ENCODE results near the gene IP6K1. TPM values are rescaled to one million over a fixed set of nuclear protein-coding genes. Genes with fewer than 3 reads are reported as not detected.

IP6K1 gene
- total RNA-seq, 1 experiment from 2014 or later = 32.2 TPM

DNA sequence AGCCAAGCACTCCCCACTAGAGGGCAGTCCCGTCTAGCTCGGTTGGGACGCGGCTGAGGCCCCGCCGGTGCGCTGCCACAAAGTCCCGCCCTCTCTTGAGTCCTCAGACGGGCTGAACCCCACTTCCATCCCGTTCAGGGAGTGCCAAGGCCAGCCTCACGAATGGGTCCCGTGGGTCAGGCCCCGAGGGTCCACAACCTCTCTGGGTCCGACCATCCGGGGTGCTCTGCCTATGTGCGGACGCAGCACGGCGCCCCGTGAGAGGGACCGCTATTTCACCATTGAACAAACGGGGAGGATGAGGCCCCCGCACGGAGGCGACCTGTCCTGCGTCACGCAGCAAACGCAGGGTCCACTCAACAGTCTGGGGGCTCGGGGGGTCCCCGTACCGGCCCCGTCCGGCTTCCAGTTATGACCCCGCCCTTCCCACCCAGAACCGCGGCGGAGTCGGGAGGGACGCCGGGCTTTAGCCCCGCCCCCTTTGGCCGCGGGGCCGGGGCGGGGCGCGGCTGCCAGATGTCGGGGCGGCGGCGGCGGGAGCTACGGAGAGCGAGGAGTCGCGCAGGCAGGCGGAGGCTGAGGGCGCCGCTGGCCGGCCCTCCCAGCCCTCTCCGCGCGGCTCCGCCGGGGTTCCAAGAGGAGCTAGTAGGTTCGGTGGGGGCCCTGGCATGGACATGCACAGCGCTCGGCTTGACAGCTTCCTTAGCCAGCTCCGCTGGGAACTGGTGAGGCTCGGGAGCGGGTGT lies 16.6 kb upstream of the IP6K1 start, which contains the start of gene INKA1 (continued):
- TF ChIP-seq, protein P1, sequence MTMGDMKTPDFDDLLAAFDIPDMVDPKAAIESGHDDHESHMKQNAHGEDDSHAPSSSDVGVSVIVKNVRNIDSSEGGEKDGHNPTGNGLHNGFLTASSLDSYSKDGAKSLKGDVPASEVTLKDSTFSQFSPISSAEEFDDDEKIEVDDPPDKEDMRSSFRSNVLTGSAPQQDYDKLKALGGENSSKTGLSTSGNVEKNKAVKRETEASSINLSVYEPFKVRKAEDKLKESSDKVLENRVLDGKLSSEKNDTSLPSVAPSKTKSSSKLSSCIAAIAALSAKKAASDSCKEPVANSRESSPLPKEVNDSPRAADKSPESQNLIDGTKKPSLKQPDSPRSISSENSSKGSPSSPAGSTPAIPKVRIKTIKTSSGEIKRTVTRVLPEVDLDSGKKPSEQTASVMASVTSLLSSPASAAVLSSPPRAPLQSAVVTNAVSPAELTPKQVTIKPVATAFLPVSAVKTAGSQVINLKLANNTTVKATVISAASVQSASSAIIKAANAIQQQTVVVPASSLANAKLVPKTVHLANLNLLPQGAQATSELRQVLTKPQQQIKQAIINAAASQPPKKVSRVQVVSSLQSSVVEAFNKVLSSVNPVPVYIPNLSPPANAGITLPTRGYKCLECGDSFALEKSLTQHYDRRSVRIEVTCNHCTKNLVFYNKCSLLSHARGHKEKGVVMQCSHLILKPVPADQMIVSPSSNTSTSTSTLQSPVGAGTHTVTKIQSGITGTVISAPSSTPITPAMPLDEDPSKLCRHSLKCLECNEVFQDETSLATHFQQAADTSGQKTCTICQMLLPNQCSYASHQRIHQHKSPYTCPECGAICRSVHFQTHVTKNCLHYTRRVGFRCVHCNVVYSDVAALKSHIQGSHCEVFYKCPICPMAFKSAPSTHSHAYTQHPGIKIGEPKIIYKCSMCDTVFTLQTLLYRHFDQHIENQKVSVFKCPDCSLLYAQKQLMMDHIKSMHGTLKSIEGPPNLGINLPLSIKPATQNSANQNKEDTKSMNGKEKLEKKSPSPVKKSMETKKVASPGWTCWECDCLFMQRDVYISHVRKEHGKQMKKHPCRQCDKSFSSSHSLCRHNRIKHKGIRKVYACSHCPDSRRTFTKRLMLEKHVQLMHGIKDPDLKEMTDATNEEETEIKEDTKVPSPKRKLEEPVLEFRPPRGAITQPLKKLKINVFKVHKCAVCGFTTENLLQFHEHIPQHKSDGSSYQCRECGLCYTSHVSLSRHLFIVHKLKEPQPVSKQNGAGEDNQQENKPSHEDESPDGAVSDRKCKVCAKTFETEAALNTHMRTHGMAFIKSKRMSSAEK (CRISPR knock-in tag; IDR thresholded peaks at IDR 0.05; ENCODE audit: borderline replicate concordance) = no peak
- TF ChIP-seq, protein P2, sequence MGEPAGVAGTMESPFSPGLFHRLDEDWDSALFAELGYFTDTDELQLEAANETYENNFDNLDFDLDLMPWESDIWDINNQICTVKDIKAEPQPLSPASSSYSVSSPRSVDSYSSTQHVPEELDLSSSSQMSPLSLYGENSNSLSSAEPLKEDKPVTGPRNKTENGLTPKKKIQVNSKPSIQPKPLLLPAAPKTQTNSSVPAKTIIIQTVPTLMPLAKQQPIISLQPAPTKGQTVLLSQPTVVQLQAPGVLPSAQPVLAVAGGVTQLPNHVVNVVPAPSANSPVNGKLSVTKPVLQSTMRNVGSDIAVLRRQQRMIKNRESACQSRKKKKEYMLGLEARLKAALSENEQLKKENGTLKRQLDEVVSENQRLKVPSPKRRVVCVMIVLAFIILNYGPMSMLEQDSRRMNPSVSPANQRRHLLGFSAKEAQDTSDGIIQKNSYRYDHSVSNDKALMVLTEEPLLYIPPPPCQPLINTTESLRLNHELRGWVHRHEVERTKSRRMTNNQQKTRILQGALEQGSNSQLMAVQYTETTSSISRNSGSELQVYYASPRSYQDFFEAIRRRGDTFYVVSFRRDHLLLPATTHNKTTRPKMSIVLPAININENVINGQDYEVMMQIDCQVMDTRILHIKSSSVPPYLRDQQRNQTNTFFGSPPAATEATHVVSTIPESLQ (CRISPR knock-in tag; IDR thresholded peaks at IDR 0.05) = no peak
- TF ChIP-seq, protein P3, sequence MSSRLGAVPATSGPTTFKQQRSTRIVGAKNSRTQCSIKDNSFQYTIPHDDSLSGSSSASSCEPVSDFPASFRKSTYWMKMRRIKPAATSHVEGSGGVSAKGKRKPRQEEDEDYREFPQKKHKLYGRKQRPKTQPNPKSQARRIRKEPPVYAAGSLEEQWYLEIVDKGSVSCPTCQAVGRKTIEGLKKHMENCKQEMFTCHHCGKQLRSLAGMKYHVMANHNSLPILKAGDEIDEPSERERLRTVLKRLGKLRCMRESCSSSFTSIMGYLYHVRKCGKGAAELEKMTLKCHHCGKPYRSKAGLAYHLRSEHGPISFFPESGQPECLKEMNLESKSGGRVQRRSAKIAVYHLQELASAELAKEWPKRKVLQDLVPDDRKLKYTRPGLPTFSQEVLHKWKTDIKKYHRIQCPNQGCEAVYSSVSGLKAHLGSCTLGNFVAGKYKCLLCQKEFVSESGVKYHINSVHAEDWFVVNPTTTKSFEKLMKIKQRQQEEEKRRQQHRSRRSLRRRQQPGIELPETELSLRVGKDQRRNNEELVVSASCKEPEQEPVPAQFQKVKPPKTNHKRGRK (CRISPR knock-in tag; IDR thresholded peaks at IDR 0.05; ENCODE audit: borderline replicate concordance) = no peak
- TF ChIP-seq NR3C1 (CRISPR knock-in tag; conservative IDR thresholded peaks at IDR 0.05; ENCODE audit: low read depth) (0 out of 2 replicates have a peak, but pooled peaks have one; percentile 47), ZNF138 (CRISPR knock-in tag; conservative IDR thresholded peaks at IDR 0.05) (0 out of 2 replicates have a peak, but pooled peaks have one; percentile 46), JUN (CRISPR knock-in tag; IDR thresholded peaks at IDR 0.05) (no peak), ETV6 (CRISPR knock-in tag; IDR thresholded peaks at IDR 0.05) (no peak; the same call in 1 of the 2 replicates), TP53 (CRISPR knock-in tag; IDR thresholded peaks at IDR 0.05) (no peak), ELF4 (CRISPR knock-in tag; IDR thresholded peaks at IDR 0.05; ENCODE audit: low read depth) (no peak)
- TF ChIP-seq, protein P4, sequence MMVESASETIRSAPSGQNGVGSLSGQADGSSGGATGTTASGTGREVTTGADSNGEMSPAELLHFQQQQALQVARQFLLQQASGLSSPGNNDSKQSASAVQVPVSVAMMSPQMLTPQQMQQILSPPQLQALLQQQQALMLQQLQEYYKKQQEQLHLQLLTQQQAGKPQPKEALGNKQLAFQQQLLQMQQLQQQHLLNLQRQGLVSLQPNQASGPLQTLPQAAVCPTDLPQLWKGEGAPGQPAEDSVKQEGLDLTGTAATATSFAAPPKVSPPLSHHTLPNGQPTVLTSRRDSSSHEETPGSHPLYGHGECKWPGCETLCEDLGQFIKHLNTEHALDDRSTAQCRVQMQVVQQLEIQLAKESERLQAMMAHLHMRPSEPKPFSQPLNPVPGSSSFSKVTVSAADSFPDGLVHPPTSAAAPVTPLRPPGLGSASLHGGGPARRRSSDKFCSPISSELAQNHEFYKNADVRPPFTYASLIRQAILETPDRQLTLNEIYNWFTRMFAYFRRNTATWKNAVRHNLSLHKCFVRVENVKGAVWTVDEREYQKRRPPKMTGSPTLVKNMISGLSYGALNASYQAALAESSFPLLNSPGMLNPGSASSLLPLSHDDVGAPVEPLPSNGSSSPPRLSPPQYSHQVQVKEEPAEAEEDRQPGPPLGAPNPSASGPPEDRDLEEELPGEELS (CRISPR knock-in tag; IDR thresholded peaks at IDR 0.05) = 0 out of 2 replicates have a peak, but pooled peaks have one; percentile 34
- TF ChIP-seq, protein P5, sequence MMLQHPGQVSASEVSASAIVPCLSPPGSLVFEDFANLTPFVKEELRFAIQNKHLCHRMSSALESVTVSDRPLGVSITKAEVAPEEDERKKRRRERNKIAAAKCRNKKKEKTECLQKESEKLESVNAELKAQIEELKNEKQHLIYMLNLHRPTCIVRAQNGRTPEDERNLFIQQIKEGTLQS (CRISPR knock-in tag; conservative IDR thresholded peaks at IDR 0.05) = no peak
- TF ChIP-seq, protein P6, sequence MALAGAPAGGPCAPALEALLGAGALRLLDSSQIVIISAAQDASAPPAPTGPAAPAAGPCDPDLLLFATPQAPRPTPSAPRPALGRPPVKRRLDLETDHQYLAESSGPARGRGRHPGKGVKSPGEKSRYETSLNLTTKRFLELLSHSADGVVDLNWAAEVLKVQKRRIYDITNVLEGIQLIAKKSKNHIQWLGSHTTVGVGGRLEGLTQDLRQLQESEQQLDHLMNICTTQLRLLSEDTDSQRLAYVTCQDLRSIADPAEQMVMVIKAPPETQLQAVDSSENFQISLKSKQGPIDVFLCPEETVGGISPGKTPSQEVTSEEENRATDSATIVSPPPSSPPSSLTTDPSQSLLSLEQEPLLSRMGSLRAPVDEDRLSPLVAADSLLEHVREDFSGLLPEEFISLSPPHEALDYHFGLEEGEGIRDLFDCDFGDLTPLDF (CRISPR knock-in tag; IDR thresholded peaks at IDR 0.05) = no peak
- TF ChIP-seq, protein P7, sequence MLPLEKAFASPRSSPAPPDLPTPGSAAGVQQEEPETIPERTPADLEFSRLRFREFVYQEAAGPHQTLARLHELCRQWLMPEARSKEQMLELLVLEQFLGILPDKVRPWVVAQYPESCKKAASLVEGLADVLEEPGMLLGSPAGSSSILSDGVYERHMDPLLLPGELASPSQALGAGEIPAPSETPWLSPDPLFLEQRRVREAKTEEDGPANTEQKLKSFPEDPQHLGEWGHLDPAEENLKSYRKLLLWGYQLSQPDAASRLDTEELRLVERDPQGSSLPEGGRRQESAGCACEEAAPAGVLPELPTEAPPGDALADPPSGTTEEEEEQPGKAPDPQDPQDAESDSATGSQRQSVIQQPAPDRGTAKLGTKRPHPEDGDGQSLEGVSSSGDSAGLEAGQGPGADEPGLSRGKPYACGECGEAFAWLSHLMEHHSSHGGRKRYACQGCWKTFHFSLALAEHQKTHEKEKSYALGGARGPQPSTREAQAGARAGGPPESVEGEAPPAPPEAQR (CRISPR knock-in tag; IDR thresholded peaks at IDR 0.05) = no peak
- TF ChIP-seq, protein P8, sequence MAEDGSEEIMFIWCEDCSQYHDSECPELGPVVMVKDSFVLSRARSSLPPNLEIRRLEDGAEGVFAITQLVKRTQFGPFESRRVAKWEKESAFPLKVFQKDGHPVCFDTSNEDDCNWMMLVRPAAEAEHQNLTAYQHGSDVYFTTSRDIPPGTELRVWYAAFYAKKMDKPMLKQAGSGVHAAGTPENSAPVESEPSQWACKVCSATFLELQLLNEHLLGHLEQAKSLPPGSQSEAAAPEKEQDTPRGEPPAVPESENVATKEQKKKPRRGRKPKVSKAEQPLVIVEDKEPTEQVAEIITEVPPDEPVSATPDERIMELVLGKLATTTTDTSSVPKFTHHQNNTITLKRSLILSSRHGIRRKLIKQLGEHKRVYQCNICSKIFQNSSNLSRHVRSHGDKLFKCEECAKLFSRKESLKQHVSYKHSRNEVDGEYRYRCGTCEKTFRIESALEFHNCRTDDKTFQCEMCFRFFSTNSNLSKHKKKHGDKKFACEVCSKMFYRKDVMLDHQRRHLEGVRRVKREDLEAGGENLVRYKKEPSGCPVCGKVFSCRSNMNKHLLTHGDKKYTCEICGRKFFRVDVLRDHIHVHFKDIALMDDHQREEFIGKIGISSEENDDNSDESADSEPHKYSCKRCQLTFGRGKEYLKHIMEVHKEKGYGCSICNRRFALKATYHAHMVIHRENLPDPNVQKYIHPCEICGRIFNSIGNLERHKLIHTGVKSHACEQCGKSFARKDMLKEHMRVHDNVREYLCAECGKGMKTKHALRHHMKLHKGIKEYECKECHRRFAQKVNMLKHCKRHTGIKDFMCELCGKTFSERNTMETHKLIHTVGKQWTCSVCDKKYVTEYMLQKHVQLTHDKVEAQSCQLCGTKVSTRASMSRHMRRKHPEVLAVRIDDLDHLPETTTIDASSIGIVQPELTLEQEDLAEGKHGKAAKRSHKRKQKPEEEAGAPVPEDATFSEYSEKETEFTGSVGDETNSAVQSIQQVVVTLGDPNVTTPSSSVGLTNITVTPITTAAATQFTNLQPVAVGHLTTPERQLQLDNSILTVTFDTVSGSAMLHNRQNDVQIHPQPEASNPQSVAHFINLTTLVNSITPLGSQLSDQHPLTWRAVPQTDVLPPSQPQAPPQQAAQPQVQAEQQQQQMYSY (CRISPR knock-in tag; IDR thresholded peaks at IDR 0.05) = no peak
- TF ChIP-seq, protein P9, sequence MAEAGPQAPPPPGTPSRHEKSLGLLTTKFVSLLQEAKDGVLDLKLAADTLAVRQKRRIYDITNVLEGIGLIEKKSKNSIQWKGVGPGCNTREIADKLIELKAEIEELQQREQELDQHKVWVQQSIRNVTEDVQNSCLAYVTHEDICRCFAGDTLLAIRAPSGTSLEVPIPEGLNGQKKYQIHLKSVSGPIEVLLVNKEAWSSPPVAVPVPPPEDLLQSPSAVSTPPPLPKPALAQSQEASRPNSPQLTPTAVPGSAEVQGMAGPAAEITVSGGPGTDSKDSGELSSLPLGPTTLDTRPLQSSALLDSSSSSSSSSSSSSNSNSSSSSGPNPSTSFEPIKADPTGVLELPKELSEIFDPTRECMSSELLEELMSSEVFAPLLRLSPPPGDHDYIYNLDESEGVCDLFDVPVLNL (CRISPR knock-in tag; IDR thresholded peaks at IDR 0.05; ENCODE audit: borderline replicate concordance, low read depth) = no peak
- TF ChIP-seq, protein P10, sequence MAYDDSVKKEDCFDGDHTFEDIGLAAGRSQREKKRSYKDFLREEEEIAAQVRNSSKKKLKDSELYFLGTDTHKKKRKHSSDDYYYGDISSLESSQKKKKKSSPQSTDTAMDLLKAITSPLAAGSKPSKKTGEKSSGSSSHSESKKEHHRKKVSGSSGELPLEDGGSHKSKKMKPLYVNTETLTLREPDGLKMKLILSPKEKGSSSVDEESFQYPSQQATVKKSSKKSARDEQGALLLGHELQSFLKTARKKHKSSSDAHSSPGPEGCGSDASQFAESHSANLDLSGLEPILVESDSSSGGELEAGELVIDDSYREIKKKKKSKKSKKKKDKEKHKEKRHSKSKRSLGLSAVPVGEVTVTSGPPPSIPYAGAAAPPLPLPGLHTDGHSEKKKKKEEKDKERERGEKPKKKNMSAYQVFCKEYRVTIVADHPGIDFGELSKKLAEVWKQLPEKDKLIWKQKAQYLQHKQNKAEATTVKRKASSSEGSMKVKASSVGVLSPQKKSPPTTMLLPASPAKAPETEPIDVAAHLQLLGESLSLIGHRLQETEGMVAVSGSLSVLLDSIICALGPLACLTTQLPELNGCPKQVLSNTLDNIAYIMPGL (CRISPR knock-in tag; IDR thresholded peaks at IDR 0.05) = peak; percentile 81
